ENCODE results near the gene ZC2HC1B. TPM values are rescaled to one million over a fixed set of nuclear protein-coding genes. Genes with fewer than 3 reads are reported as not detected.

ZC2HC1B gene
- total RNA-seq, 1 donor from 2014 or later, result not detected

DNA sequence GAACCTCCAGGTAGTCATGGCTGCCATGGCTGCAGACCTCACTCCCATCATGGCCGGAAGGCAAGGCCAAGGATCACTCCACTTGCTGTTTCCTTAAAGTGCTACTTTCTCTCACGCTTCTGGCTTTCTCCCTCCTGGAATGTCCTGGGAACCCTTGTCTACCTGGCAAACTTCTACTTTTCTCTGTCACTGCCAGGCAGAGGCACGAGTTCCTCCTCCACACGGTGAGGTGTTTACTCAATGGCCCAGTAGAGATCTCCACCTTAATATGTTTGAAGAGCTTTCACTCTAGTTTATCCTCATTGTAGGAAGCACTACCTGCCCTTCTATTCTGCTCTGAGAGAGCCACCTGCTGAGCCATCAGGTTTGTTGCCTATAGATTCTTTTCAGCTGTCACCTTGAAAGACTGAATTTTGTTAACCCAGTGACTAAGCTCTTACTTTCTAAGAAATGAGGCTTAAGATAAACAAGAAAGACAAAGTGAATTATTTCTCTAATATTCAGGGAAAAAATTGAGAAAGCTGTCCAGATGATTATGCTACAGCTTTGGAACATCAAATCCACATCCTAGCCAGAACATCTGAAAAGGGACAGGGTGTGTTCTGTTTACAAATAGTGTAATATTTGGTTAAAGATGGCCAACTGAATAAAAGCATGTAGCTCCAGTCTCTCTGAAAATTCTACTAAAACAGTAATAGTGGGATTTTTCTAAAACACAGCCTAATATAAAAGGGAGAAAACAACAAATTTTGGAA lies 88.8 kb downstream of the ZC2HC1B start:
- TF ChIP-seq, protein P1, sequence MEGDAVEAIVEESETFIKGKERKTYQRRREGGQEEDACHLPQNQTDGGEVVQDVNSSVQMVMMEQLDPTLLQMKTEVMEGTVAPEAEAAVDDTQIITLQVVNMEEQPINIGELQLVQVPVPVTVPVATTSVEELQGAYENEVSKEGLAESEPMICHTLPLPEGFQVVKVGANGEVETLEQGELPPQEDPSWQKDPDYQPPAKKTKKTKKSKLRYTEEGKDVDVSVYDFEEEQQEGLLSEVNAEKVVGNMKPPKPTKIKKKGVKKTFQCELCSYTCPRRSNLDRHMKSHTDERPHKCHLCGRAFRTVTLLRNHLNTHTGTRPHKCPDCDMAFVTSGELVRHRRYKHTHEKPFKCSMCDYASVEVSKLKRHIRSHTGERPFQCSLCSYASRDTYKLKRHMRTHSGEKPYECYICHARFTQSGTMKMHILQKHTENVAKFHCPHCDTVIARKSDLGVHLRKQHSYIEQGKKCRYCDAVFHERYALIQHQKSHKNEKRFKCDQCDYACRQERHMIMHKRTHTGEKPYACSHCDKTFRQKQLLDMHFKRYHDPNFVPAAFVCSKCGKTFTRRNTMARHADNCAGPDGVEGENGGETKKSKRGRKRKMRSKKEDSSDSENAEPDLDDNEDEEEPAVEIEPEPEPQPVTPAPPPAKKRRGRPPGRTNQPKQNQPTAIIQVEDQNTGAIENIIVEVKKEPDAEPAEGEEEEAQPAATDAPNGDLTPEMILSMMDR (IDR thresholded peaks at IDR 0.05), result no peak
- Histone ChIP-seq H3K27ac (no peak overlapping the region), H3K27me3 (no peaks in the 10 kb centered on the region), H3K9me3 (no peaks in the 10 kb centered on the region), H3K4me3 (no peak overlapping the region), H3K36me3 (no peaks in the 10 kb centered on the region), H3K4me1 (peaks cover 3% of the 10 kb centered on the region)
- intact Hi-C loops (cut with DNase I), result no loop called here
- ATAC-seq (peak; percentile 78), DNase-seq (no peak)

DNA sequence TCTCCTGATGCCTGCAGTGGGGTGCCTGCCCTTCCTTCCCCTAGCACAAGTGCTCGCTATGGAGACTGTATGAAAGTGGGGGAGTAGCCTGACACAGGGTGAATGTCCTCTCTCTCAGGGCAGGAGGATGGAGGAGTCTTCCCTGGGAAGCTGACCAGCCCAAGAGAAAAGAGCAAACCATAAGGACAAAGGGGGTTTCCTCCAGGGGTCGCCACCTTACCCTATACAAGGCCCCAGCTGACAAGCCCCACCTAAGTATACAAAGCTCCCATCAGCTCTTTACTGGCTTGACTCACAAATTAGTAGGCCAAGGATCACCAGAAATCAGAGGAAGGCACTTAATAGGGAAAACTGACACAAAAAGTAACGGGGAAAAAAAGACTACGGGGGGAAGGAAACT lies 89.6 kb downstream of the ZC2HC1B start:
- no peaks in the 10 kb centered on the region for H3K9me3 ChIP-seq
- no peak overlapping the region for H3K4me3 ChIP-seq
- intact Hi-C loops (cut with DNase I), result no loop called here
- DNase-seq (no peak), ATAC-seq (no peak)
- H3K27ac ChIP-seq, result no peak overlapping the region
- H3K36me3 ChIP-seq, result no peaks in the 10 kb centered on the region
- H3K27me3 ChIP-seq, result no peaks in the 10 kb centered on the region
- H3K4me1 ChIP-seq, result peaks cover 3% of the 10 kb centered on the region
- TF ChIP-seq, protein P1 (IDR thresholded peaks at IDR 0.05), result no peak

DNA sequence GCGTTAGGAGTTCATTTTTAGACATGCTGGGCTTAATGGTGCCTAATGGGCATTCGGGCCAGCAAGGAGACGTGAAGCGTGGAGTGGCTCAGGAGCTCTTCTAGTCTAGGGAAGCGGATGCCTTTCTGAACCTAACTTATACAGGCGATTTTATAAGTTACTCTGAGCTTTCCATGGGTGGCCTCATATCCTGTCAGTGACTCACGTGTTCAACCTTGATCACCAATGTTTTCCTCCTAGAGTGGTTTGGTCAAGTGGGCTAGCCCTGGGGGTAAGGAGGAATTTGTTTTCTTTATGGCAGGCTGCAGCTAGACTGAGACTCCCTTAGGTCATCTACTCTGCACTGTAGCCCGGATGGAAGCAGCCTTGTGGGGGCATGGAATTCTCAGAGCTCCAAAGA lies 91.7 kb downstream of the ZC2HC1B start:
- no peaks in the 10 kb centered on the region for H3K27me3 ChIP-seq
- no peaks in the 10 kb centered on the region for H3K36me3 ChIP-seq
- H3K4me3 ChIP-seq, result no peak overlapping the region
- H3K9me3 ChIP-seq, result no peaks in the 10 kb centered on the region
- no peak overlapping the region for H3K27ac ChIP-seq
- ATAC-seq (no peak), DNase-seq (no peak)
- TF ChIP-seq, protein P1 (IDR thresholded peaks at IDR 0.05), result no peak
- H3K4me1 ChIP-seq, result peaks cover 3% of the 10 kb centered on the region
- intact Hi-C loops (cut with DNase I), result no loop called here

DNA sequence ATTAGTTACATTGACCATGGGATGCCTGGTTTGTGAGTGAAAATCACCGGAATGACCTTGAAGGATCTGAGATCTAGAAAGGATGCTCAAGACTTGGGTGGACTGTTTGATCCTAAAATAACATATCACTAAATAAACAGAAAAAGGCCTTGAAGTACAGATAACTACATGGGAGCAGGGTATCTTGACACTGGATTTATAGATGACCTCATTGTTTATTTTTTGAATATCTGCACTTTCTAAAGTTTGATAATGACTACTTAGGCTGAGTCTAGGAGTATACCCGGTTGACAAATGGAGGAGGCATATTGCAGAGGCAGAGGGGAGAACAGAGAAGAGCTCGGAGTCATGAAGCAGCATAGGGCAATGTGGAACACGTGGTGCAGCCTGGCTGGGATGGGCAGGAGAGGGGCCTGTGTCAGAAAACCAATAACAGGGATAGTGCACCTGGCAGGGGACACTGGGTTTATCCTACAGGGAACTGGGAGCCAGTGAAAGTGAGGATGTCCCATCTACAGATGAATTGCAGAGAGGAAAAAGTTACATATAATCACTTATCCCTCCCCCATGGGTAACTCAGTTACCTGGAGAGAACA lies 93.5 kb downstream of the ZC2HC1B start:
- no peak overlapping the region for H3K27ac ChIP-seq
- no peaks in the 10 kb centered on the region for H3K9me3 ChIP-seq
- no peak overlapping the region for H3K4me3 ChIP-seq
- TF ChIP-seq, protein P1 (IDR thresholded peaks at IDR 0.05), result no peak
- no peak for ATAC-seq
- H3K27me3 ChIP-seq, result no peaks in the 10 kb centered on the region
- intact Hi-C loops (cut with DNase I), result no loop called here
- no peaks in the 10 kb centered on the region for H3K36me3 ChIP-seq
- no peak for DNase-seq
- H3K4me1 ChIP-seq, result peaks cover 6% of the 10 kb centered on the region

DNA sequence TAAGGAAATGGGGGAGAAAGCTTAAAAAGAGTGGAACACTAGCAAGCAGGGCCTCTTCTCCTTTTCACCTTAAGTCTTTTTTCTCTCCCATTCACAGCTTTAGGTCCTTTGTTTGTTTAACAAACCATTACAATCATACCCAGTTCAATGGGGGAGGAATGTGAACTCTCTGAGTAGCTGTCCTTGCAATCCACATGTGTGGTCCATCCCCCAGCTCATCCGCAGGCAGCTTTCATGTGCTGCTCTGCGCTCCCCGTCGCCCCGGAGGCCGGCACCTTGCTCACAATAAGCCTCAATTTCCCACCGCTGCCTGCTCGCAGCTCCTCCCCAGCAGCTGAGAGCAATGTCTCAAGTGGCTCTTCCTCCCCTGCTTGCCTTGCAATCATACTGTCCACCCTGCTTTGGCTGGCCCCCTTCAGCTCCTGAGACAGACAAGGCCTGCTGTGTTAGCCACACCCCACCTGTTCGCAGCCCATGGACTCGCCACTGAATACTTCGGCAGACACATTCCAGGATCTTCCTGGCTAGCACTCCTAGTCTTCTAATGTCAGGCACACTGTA lies 94.6 kb downstream of the ZC2HC1B start:
- Histone ChIP-seq H3K27me3 (no peaks in the 10 kb centered on the region), H3K36me3 (no peaks in the 10 kb centered on the region), H3K27ac (no peak overlapping the region), H3K4me3 (no peak overlapping the region), H3K4me1 (peaks cover 12% of the 10 kb centered on the region), H3K9me3 (no peaks in the 10 kb centered on the region)
- TF ChIP-seq, protein P1 (IDR thresholded peaks at IDR 0.05), result no peak
- no peak for ATAC-seq
- DNase-seq, result no peak
- intact Hi-C loops (cut with DNase I), result no loop called here

All from upper lobe of right lung (tissue), 1 donor.